SK-N-SH treated with all-trans-retinoic acid at 6 μM for 48 hours (cell line): ENCODE measurements around the gene DMAC2L.

Experiments used
- ARNTL ChIP-seq: fragments of 450-650 bp; formaldehyde crosslinking; IDR thresholded peaks from 2 replicates; pipeline ENCODE4 v1.5.0; 2020; ENCODE audit warnings: low read depth, mild to moderate bottlenecking, moderate library complexity, borderline replicate concordance
- CREB5 ChIP-seq: fragments of 250-450 bp; sonication (Bioruptor Pico); IDR thresholded peaks from 2 replicates; pipeline ENCODE4 v1.5.1; 2020; ENCODE audit warnings: low read depth, mild to moderate bottlenecking, moderate library complexity
- GLIS3 ChIP-seq: fragments of 250-450 bp; sonication (Bioruptor Pico); IDR thresholded peaks from 2 replicates; pipeline ENCODE4 v1.5.0; 2020; ENCODE audit warnings: mild to moderate bottlenecking, moderate library complexity
- ZFP30 ChIP-seq: fragments of 450-650 bp; formaldehyde crosslinking; IDR thresholded peaks from 2 replicates; pipeline ENCODE4 v1.5.0; 2022; ENCODE audit warnings: mild to moderate bottlenecking, moderate library complexity

GRCh38 chr14:50340963-50341362, 28.8 kb downstream of the DMAC2L start:
- no peak for TF ChIP-seq CREB5 (CRISPR knock-in tag)
- no peak for TF ChIP-seq ZFP30
- TF ChIP-seq GLIS3 (CRISPR knock-in tag): no peak
- no peak for TF ChIP-seq ARNTL (CRISPR knock-in tag)
